ENCODE measurements around the gene GPC4. TPM values are rescaled to one million over a fixed set of nuclear protein-coding genes. Genes with fewer than 3 reads are reported as not detected.

The GPC4 gene
- polyA plus RNA-seq, 3 donors = 0.03 to 0.59 (median 0.27) TPM

GRCh38 chrX:133390676-133391075, 24.6 kb downstream of the GPC4 start:
- Histone ChIP-seq H4K20me1 (ENCODE audit: insufficient read depth, low read length) (no peaks in the 10 kb centered on the region), H3K4me3 (replicated peaks in 1 of 3; ENCODE audit: low read depth in 2 of 3, low read length in 3 of 3) (no peak overlapping the region), H2AFZ (ENCODE audit: insufficient read depth, low read depth, low read length, poor library complexity, severe bottlenecking) (no peak overlapping the region), H3K4me2 (replicated peaks; ENCODE audit: extremely low read depth, low read length, poor library complexity, severe bottlenecking) (no peak overlapping the region), H3K79me2 (ENCODE audit: insufficient read depth, low read length) (no peaks in the 10 kb centered on the region), H3K9me3 (replicated peaks in 1 of 2; ENCODE audit: control insufficient read depth in 1 of 2, insufficient read depth in 1 of 2, low read length in 2 of 2) (no peaks in the 10 kb centered on the region), H3K27ac (ENCODE audit: low read depth in 1 of 2, low read length in 2 of 2) (no peak overlapping the region), H3K4me1 (ENCODE audit: control insufficient read depth in 1 of 2, insufficient read depth in 2 of 2, low read length in 2 of 2) (no peaks in the 10 kb centered on the region), H3K36me3 (replicated peaks in 1 of 2; ENCODE audit: control insufficient read depth in 1 of 2, insufficient read depth in 2 of 2, low read length in 2 of 2) (no peaks in the 10 kb centered on the region), H3K9ac (ENCODE audit: insufficient read depth, low read length, poor library complexity, severe bottlenecking) (no peak overlapping the region), H3K27me3 (ENCODE audit: control insufficient read depth in 2 of 2, insufficient read depth in 2 of 2, low read length in 2 of 2) (peaks cover 0 to 2% of the 10 kb centered on the region in 2 donors)
- Mint-ChIP-seq H3K36me3 (no peaks in the 10 kb centered on the region), H3K4me3 (no peak overlapping the region), H3K4me1 (no peaks in the 10 kb centered on the region), H3K27ac (no peak overlapping the region), H3K27me3 (ENCODE audit: low read depth in 3 of 3) (peaks cover 2 to 31% (median 3%) of the 10 kb centered on the region in 3 donors), H3K9me3 (no peaks in the 10 kb centered on the region)
- no peak for DNase-seq
- no CpG with 5 or more reads among the region's 5 CpGs for WGBS (ENCODE audit: insufficient coverage)
- TF ChIP-seq CTCF (IDR thresholded peaks at IDR 0.05) = no peak
- intact Hi-C loops (cut with micrococcal nuclease) = no loop called here

DNA sequence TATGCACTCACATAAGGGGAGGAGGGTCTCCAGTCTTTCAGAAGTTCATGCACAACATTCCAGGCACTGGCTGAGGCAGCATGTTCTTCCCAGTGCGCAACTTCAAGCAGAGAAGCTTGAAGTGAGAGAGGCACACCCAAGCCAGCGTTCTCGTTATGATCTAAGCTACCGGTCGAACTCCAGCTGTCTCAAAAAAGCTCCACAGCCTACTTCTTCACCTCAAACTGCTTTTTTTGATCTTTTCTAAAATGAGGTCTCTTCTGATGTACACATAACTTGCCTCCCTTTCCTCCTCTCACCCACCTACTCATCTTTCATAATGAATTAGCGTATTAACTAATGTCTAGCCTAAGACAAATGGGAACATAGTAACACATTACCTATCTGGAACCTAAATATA, 25.3 kb downstream of the GPC4 start:
- intact Hi-C loops (cut with micrococcal nuclease) = no loop called here
- 100% methylated on average over 2 of the region's 6 CpGs for WGBS (ENCODE audit: insufficient coverage)
- H4K20me1 ChIP-seq (ENCODE audit: insufficient read depth, low read length) = no peaks in the 10 kb centered on the region
- no peak for TF ChIP-seq CTCF (IDR thresholded peaks at IDR 0.05)
- H3K36me3 Mint-ChIP-seq = no peaks in the 10 kb centered on the region
- peaks cover 0 to 2% of the 10 kb centered on the region in 2 donors for H3K27me3 ChIP-seq (ENCODE audit: control insufficient read depth in 2 of 2, insufficient read depth in 2 of 2, low read length in 2 of 2)
- no peak overlapping the region for H3K27ac ChIP-seq (ENCODE audit: low read depth in 1 of 2, low read length in 2 of 2)
- H3K4me1 ChIP-seq (ENCODE audit: control insufficient read depth in 1 of 2, insufficient read depth in 2 of 2, low read length in 2 of 2) = no peaks in the 10 kb centered on the region
- H3K9me3 ChIP-seq (replicated peaks in 1 of 2; ENCODE audit: control insufficient read depth in 1 of 2, insufficient read depth in 1 of 2, low read length in 2 of 2) = no peaks in the 10 kb centered on the region
- no peaks in the 10 kb centered on the region for H3K9me3 Mint-ChIP-seq
- H3K79me2 ChIP-seq (ENCODE audit: insufficient read depth, low read length) = no peaks in the 10 kb centered on the region
- H3K4me3 Mint-ChIP-seq = no peak overlapping the region
- DNase-seq = no peak
- H3K27ac Mint-ChIP-seq = no peak overlapping the region
- H2AFZ ChIP-seq (ENCODE audit: insufficient read depth, low read depth, low read length, poor library complexity, severe bottlenecking) = no peak overlapping the region
- no peak overlapping the region for H3K4me2 ChIP-seq (replicated peaks; ENCODE audit: extremely low read depth, low read length, poor library complexity, severe bottlenecking)
- H3K9ac ChIP-seq (ENCODE audit: insufficient read depth, low read length, poor library complexity, severe bottlenecking) = no peak overlapping the region
- H3K4me3 ChIP-seq (replicated peaks in 1 of 3; ENCODE audit: low read depth in 2 of 3, low read length in 3 of 3) = no peak overlapping the region
- H3K27me3 Mint-ChIP-seq (ENCODE audit: low read depth in 3 of 3) = peaks cover 2 to 29% (median 3%) of the 10 kb centered on the region in 3 donors
- H3K4me1 Mint-ChIP-seq = no peaks in the 10 kb centered on the region
- H3K36me3 ChIP-seq (replicated peaks in 1 of 2; ENCODE audit: control insufficient read depth in 1 of 2, insufficient read depth in 2 of 2, low read length in 2 of 2) = no peaks in the 10 kb centered on the region

Data from CD14-positive monocyte (primary cell).